Heart left ventricle (tissue), 16 donors: ENCODE data around the gene COL4A5. TPM values are rescaled to one million over a fixed set of nuclear protein-coding genes. Genes with fewer than 3 reads are reported as not detected.
A peak's percentile ranks its signal among the peaks of the same experiment; 100 is the strongest.

Experiments used
- ATAC-seq, 4 donors: fragments of 200-7000 bp; cut with Tn5 transposase; one replicate each; pipeline ENCODE4 v1.9.1; 2020 to 2022; ENCODE audit warnings: moderate library complexity in 4 of 4, mild to moderate bottlenecking in 3 of 4, moderate number of reproducible peaks in 1 of 4
- DNase-seq, 5 donors: peaks; one replicate each; pipeline ENCODE4 v3.0.0-alpha.2; 2020
- H3K27ac ChIP-seq, 12 donors: fragments of 200-600 bp; sonication (generic) in 4 of 12; one replicate each; pipeline versions ENCODE4 v1.5.0 to v1.8.0; 2016 to 2022; ENCODE audit warnings: mild to moderate bottlenecking in 2 of 12
- H3K27me3 ChIP-seq, 9 donors: fragments of 200-600 bp; sonication (generic) in 2 of 9; one replicate each; pipeline versions ENCODE4 v1.5.1 to v1.8.0; 2016 to 2022; ENCODE audit warnings: mild to moderate bottlenecking in 3 of 9
- H3K36me3 ChIP-seq, 9 donors: fragments of 200-600 bp; sonication (generic) in 2 of 9; one replicate each; pipeline versions ENCODE4 v1.5.0 to v1.8.0; 2018 to 2022; ENCODE audit warnings: mild to moderate bottlenecking in 2 of 9
- H3K4me1 ChIP-seq, 12 donors: fragments of 200-600 bp; sonication (generic) in 4 of 12; one replicate each; pipeline versions ENCODE4 v1.5.0 to v1.8.0; 2016 to 2022; ENCODE audit warnings: mild to moderate bottlenecking in 3 of 12
- H3K4me3 ChIP-seq, 12 donors: fragments of 200-600 bp; sonication (generic) in 4 of 12; one replicate each; pipeline versions ENCODE4 v1.5.0 to v1.8.0; 2017 to 2022; ENCODE audit warnings: mild to moderate bottlenecking in 9 of 12, moderate library complexity in 4 of 12
- H3K9me3 ChIP-seq, 12 donors: fragments of 200-600 bp; sonication (generic) in 4 of 12; one replicate each; pipeline versions ENCODE4 v1.5.0 to v1.8.0; 2016 to 2022; ENCODE audit warnings: mild to moderate bottlenecking in 1 of 12
- POLR2A ChIP-seq, 2 donors: fragments of 450-650 bp; IDR thresholded peaks; one replicate each; pipeline ENCODE4 v1.6.1; 2017; ENCODE audit warnings: antibody characterized with exemption in 2 of 2, mild to moderate bottlenecking in 2 of 2, moderate library complexity in 2 of 2
- WGBS, 4 donors: extraction: QIAGEN DNeasy Blood & Tissue Kit in 2 of 4; methylation state at CpG; one replicate each; pipeline versions ENCODE4 v1.1.5 to v1.1.7; 2013 to 2018; 5-methylcytosine and 5-hydroxymethylcytosine counted together
- intact Hi-C, 10 donors: fragments of 100-400 bp; cut with DNase I; formaldehyde crosslinking; loops; one replicate each; pipeline versions ENCODE4 v1.11.1 to v1.14.2; 2022
- polyA plus RNA-seq, 2 donors: library from polyadenylated mRNA; stranded (reverse); fragments of 200-250 nt; gene quantifications; one replicate each; pipeline ENCODE4 v1.2.3, GENCODE V29; 2013
- total RNA-seq, 9 donors: library from RNA; depleted of rRNA in 2 of 9; stranded (reverse); fragments of >200 nt in 2 of 9; fragmentation: NEBNext Ultra II Directional in 3 of 9; extraction: Animal tissue kit (Norgen Biotek cat#: 25700) in 3 of 9; gene quantifications; one replicate each; pipeline versions ENCODE4 v1.1.0 to v1.2.4, GENCODE V29; 2016 to 2023
- TF ChIP-seq, protein P1 (sequence below), 12 donors: fragments of 200-600 bp; sonication (generic) in 4 of 12; IDR thresholded peaks; one replicate each; pipeline versions ENCODE4 v1.5.0 to v1.8.0; 2018 to 2022; ENCODE audit warnings: antibody characterized with exemption in 12 of 12, mild to moderate bottlenecking in 5 of 12
- donor health status: ischemic (EF 13 %, LVEDD 7.1; RV severe dilation, severe dysfunction).
- donor health status: healthy with polysubstance abuse.
- donor health status: DM: no; HTN: yes; CAD: no.
- donor health status: DM: no; HTN: no; CAD: no.
- donor health status: ischemic (EF 25% LVEDD 6.9; RV normal size, moderate dysfunction).
- donor health status: ischemic (EF 25% LVEDD 5.7; RV mildly dilated, moderate dysfunction).
- donor health status: healthy.
- donor health status: DM: yes; HTN: yes; CAD: no.
- donor health status: ischemic (EF 35%, LVEDD 5.7; RV mildly dilated, moderate dysfunction).
- donor health status: nonischemic (EF 11% LVEDD 7.7; RV severe dilation, severe dysfunction).
- donor health status: DM: yes; HTN: yes; CAD: no.
- donor health status: PGD.
- donor health status: ischemic (EF 29% LVEDD 5.4; RV normal size, mild dysfunction).
- donor health status: nonischemic (EF 23%, LVEDD 6.1; RV moderate dilation, normal function).

The COL4A5 gene
- total and polyA plus RNA-seq, 11 donors, result 4.0 to 12.7 (median 7.7) TPM

DNA sequence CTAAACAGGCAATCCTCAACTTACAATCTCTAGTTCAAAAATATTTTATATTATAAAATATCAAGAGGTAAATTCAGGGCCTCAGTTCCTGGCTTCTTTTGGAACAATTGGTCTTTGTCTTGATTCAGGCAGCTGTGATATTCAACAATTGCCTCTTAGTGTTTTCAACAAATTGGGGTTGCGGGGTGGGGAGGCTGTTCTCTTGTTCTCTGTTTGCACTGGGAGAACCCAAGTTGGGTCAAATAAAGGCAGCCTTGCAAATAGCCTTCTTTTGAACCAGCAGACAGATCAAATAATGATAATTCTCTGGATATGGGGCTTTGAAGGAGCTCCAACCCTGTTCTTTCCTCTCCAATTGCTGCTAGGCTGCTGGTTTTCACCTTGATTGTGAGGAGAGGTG, 142.5 kb downstream of the COL4A5 start:
- Histone ChIP-seq H3K4me1 (no peaks in the 10 kb centered on the region), H3K36me3 (peaks cover 0 to 20% (median 0%) of the 10 kb centered on the region in 9 donors), H3K27me3 (peaks cover 0 to 6% (median 0%) of the 10 kb centered on the region in 9 donors), H3K27ac (no peak overlapping the region), H3K9me3 (no peaks in the 10 kb centered on the region), H3K4me3 (no peak overlapping the region)
- no peak for ATAC-seq
- intact Hi-C loops, result no loop called here
- DNase-seq, result no peak
- TF ChIP-seq, protein P1, sequence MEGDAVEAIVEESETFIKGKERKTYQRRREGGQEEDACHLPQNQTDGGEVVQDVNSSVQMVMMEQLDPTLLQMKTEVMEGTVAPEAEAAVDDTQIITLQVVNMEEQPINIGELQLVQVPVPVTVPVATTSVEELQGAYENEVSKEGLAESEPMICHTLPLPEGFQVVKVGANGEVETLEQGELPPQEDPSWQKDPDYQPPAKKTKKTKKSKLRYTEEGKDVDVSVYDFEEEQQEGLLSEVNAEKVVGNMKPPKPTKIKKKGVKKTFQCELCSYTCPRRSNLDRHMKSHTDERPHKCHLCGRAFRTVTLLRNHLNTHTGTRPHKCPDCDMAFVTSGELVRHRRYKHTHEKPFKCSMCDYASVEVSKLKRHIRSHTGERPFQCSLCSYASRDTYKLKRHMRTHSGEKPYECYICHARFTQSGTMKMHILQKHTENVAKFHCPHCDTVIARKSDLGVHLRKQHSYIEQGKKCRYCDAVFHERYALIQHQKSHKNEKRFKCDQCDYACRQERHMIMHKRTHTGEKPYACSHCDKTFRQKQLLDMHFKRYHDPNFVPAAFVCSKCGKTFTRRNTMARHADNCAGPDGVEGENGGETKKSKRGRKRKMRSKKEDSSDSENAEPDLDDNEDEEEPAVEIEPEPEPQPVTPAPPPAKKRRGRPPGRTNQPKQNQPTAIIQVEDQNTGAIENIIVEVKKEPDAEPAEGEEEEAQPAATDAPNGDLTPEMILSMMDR (IDR thresholded peaks at IDR 0.05), result no peak
- no peak for TF ChIP-seq POLR2A (IDR thresholded peaks at IDR 0.05)
- 57 to 92% (median 77%) methylated on average over 1 of the region's 1 CpG for WGBS, 4 donors

DNA sequence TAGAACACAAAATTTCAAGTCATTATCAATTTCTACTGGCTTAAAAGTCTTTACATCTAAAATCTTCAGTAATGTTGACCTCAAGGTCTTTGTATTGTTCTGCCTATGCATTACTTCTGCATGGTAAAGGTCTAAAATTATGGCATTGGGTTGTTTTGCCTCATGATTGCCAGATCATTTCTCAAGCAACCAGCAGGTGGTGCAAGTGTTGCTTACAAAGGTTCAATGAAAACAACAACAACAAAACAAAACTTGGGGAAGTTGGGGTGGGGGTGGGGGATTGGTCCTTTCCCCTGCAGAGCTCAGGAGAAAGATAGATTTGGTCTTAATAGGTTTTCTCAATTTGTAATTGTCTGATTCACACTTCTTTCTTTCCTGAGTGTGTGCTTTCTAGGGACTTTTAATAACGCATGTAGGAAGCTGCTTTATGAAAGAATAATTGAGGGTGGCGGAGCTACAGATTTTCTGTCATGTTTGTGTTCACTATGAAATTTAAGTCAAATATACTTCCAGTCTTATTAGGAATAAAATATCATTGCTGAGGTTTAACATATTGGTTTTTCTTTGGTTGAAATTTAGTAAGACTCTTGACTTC, 145.1 kb downstream of the COL4A5 start:
- no peak for TF ChIP-seq POLR2A (IDR thresholded peaks at IDR 0.05)
- TF ChIP-seq, protein P1 (IDR thresholded peaks at IDR 0.05), result peak in 1 of 12 donors; percentile 18
- Histone ChIP-seq H3K27ac (no peak overlapping the region), H3K27me3 (no peaks in the 10 kb centered on the region), H3K36me3 (peaks cover 0 to 11% (median 0%) of the 10 kb centered on the region in 9 donors), H3K4me1 (no peaks in the 10 kb centered on the region), H3K4me3 (no peak overlapping the region), H3K9me3 (no peaks in the 10 kb centered on the region)
- no peak for ATAC-seq
- WGBS, 4 donors, result 82 to 94% (median 89%) methylated on average over 2 of the region's 2 CpGs
- intact Hi-C loops, result no loop called here
- DNase-seq, result no peak

DNA sequence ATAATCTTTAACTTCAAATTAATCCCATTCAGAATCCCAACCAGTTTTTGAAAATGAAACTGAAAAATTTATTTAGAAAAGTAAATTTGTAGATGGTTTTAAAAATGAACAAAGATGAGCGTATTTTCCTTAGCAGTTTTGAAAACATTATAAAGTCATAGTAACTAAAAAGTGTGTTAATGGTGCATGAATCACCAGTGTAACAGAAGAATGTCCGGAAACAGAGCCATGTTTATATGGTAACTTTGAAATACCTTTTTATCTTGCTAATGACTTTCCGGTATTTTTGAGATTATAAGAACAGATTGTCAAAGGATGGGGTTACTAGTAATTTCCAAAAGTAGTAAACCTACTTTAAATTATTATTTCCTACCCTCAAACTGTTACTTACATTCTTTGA, 150.9 kb downstream of the COL4A5 start:
- no peak for TF ChIP-seq POLR2A (IDR thresholded peaks at IDR 0.05)
- TF ChIP-seq, protein P1 (IDR thresholded peaks at IDR 0.05), result no peak
- Histone ChIP-seq H3K9me3 (no peaks in the 10 kb centered on the region), H3K27ac (no peak overlapping the region), H3K27me3 (peaks cover 0 to 3% (median 0%) of the 10 kb centered on the region in 9 donors), H3K4me1 (no peaks in the 10 kb centered on the region), H3K4me3 (no peak overlapping the region), H3K36me3 (peaks cover 0 to 23% (median 0%) of the 10 kb centered on the region in 9 donors)
- no peak for ATAC-seq
- intact Hi-C loops, result no loop called here
- no peak for DNase-seq
- WGBS, 4 donors, result 79 to 91% (median 86%) methylated on average over 3 of the region's 3 CpGs

DNA sequence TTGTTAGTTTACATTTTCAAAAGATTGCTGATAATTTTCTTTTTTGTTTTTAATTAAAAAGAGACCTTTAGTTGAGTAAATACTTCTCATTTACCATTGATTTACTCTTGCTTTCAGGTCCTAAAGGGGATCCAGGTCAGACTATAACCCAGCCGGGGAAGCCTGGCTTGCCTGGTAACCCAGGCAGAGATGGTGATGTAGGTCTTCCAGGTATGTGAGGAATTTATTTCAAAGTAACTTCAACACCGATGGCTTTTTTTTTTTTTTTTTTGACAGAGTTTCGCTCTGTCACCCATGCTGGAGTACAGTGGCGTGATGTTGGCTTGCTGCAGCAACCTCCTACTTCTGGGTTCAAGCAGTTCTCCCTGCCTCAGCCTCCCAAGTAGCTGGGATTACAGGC, 161.6 kb downstream of the COL4A5 start:
- no peak for ATAC-seq
- TF ChIP-seq, protein P1 (IDR thresholded peaks at IDR 0.05), result no peak
- TF ChIP-seq POLR2A (IDR thresholded peaks at IDR 0.05), result no peak

More for the DNA sequence above, 161.6 kb downstream of the COL4A5 start:
- no peak for DNase-seq
- Histone ChIP-seq H3K36me3 (peaks cover 0 to 31% (median 0%) of the 10 kb centered on the region in 9 donors), H3K27me3 (peaks cover 0 to 8% (median 0%) of the 10 kb centered on the region in 9 donors), H3K9me3 (no peaks in the 10 kb centered on the region), H3K27ac (no peak overlapping the region), H3K4me3 (no peak overlapping the region), H3K4me1 (no peaks in the 10 kb centered on the region)
- 78 to 87% (median 82%) methylated on average over 4 of the region's 4 CpGs for WGBS, 4 donors
- intact Hi-C loops, result no loop called here
